A673 (cell line): Measurements from ENCODE around the gene ATG13. TPM values are rescaled to one million over a fixed set of nuclear protein-coding genes. Genes with fewer than 3 reads are reported as not detected.

ENCODE experiments used
- BruUV-seq: library from RNA; stranded (reverse); fragments of 400-500 nt; replicated peaks from 2 replicates; lab custom pipeline; 2021; lab: Mats Ljungman, UMichigan
- CTCF ChIA-PET: fragments of 300-600 bp; sonication (Branson Sonifier 250); formaldehyde crosslinking; loops from one replicate; lab custom pipeline; 2022; ENCODE audit warnings: antibody characterized with exemption; lab: Charles Lee
- POLR2A ChIA-PET: fragments of 300-600 bp; sonication (Branson Sonifier 250); formaldehyde crosslinking; loops from one replicate; lab custom pipeline; 2022; ENCODE audit warnings: antibody characterized with exemption; ENCODE audit not compliant: low non-redundant PET; lab: Charles Lee
- DNase-seq: peaks from one replicate; pipeline ENCODE4 v3.0.0-alpha.2; 2015; ENCODE audit warnings: low spot score
- H3K27ac ChIP-seq: fragments of 200-600 bp; sonication (generic); 2 replicates; pipeline ENCODE4 v1.5.1; 2016; ENCODE audit warnings: mixed run types, low read depth, mild to moderate bottlenecking, mixed read lengths, antibody characterized with exemption, low read length; ENCODE audit not compliant: poor library complexity, severe bottlenecking
- H3K27me3 ChIP-seq: fragments of 200-600 bp; sonication (generic); replicated peaks from 2 replicates; pipeline ENCODE4 v1.6.1; 2017; ENCODE audit warnings: mixed run types, low read depth, mild to moderate bottlenecking, mixed read lengths, antibody characterized with exemption, low read length; ENCODE audit not compliant: insufficient read depth, poor library complexity
- H3K36me3 ChIP-seq: fragments of 200-600 bp; sonication (generic); 2 replicates; pipeline ENCODE4 v1.6.1; 2016; ENCODE audit warnings: mixed run types, mild to moderate bottlenecking, mixed read lengths, antibody characterized with exemption, low read length; ENCODE audit not compliant: insufficient read depth, poor library complexity, severe bottlenecking
- H3K4me1 ChIP-seq: fragments of 200-600 bp; sonication (generic); 2 replicates; pipeline ENCODE4 v1.6.1; 2017; ENCODE audit warnings: mixed run types, mild to moderate bottlenecking, mixed read lengths, antibody characterized with exemption, low read length; ENCODE audit not compliant: insufficient read depth, poor library complexity, severe bottlenecking
- H3K4me3 ChIP-seq: fragments of 200-600 bp; sonication (generic); 2 replicates; pipeline ENCODE4 v1.5.1; 2016; ENCODE audit warnings: low read depth, mixed run types, mild to moderate bottlenecking, mixed read lengths, low read length; ENCODE audit not compliant: poor library complexity, severe bottlenecking
- H3K9me3 ChIP-seq: fragments of 200-600 bp; sonication (generic); 2 replicates; pipeline ENCODE4 v1.6.1; 2016; ENCODE audit warnings: mixed run types, low read depth, mild to moderate bottlenecking, mixed read lengths, antibody characterized with exemption, low read length; ENCODE audit not compliant: poor library complexity, severe bottlenecking
- CTCF ChIP-seq: fragments of 300-800, 200-600 bp; sonication (generic); conservative IDR thresholded peaks from 2 replicates; pipeline ENCODE4 v1.5.1; 2017; ENCODE audit warnings: low read depth, mild to moderate bottlenecking, antibody characterized with exemption, low read length, moderate library complexity, mixed read lengths
- EZH2 ChIP-seq: fragments of 200-600 bp; sonication (generic); IDR thresholded peaks from 2 replicates; pipeline ENCODE4 v1.6.1; 2017; ENCODE audit warnings: borderline replicate concordance, low read depth, mild to moderate bottlenecking, mixed read lengths, antibody characterized with exemption, low read length; ENCODE audit not compliant: poor library complexity, severe bottlenecking
- intact Hi-C: fragments of 100-400 bp; cut with micrococcal nuclease; formaldehyde crosslinking; loops from one replicate; pipeline ENCODE4 v1.10.0; 2022; ENCODE audit not compliant: unreplicated experiment
- total RNA-seq: library from RNA; stranded (reverse); gene quantifications from 2 replicates; pipeline ENCODE4 v1.2.3, GENCODE V29; 2021

Gene ATG13
- total RNA-seq, 1 experiment from 2014 or later, result 155 TPM

DNA sequence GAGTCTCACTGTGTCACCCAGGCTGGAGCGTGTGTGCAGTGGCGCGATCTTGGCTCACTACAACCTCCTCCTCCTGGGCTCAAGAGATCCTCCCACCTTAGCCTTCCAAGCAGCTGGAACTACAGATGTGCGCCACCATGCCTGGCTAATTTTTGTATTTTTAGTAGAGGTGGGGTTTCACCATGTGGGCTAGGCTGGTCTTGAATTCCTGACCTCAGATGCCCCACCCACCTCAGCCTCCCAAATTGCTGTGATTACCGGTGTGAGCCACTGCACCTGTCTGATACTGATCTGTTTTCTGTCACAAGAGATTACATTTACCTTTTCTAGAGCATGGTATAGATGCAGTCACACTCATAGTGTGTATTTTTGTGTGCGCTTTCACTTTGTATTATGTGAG lies 11.6 kb downstream of the ATG13 start:
- ChIA-PET CTCF (no interaction called here), POLR2A (no interaction called here)
- DNase-seq, result no peak
- Histone ChIP-seq H3K4me3 (no peak overlapping the region), H3K27ac (no peak overlapping the region), H3K4me1 (no peaks in the 10 kb centered on the region), H3K27me3 (no peaks in the 10 kb centered on the region), H3K36me3 (peaks cover 18% of the 10 kb centered on the region), H3K9me3 (no peaks in the 10 kb centered on the region)
- BruUV-seq, result no TSS peak
- TF ChIP-seq CTCF (no peak), EZH2 (no peak)
- intact Hi-C loops, result no loop called here

GRCh38 chr11:46630237-46630636 lies 12.9 kb downstream of the ATG13 start:
- intact Hi-C loops, result no loop called here
- ChIA-PET CTCF (no interaction called here), POLR2A (no interaction called here)
- TF ChIP-seq EZH2, result no peak
- TF ChIP-seq CTCF, result no peak
- DNase-seq, result no peak
- Histone ChIP-seq H3K27me3 (no peaks in the 10 kb centered on the region), H3K9me3 (no peaks in the 10 kb centered on the region), H3K27ac (no peak overlapping the region), H3K4me3 (no peak overlapping the region), H3K4me1 (no peaks in the 10 kb centered on the region), H3K36me3 (peaks cover 13% of the 10 kb centered on the region)
- BruUV-seq, result no TSS peak

DNA sequence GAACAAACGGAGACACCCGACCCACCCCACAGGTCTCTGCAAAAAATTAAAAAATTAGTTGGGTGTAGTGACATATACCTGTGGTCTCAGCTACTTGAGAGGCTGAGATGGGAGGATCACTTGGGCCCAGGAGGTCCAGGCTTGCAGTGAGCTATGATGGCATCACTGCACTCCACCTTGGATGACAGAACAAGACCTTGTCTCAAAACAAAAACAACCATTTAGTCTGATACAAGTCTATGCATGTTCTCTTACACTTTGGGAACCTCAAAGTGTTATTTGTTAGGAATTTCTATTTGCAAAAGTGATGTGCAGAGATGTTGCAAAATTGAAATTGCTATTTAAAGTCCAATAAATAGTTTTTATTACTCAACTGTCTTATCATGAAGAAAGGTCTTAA lies 14.3 kb downstream of the ATG13 start:
- ChIA-PET CTCF (no interaction called here), POLR2A (no interaction called here)
- Histone ChIP-seq H3K27ac (no peak overlapping the region), H3K9me3 (no peaks in the 10 kb centered on the region), H3K4me1 (no peaks in the 10 kb centered on the region), H3K36me3 (peaks cover 8% of the 10 kb centered on the region), H3K4me3 (no peak overlapping the region), H3K27me3 (no peaks in the 10 kb centered on the region)
- no peak for TF ChIP-seq CTCF
- no peak for TF ChIP-seq EZH2
- DNase-seq, result no peak
- BruUV-seq, result no TSS peak
- intact Hi-C loops, result no loop called here
